Natural killer cell (primary cell): ENCODE measurements around the gene ACTA1. TPM values are rescaled to one million over a fixed set of nuclear protein-coding genes. Genes with fewer than 3 reads are reported as not detected.

ENCODE experiments used
- ATAC-seq, 3 donors: fragments of 150-1000 bp in 2 of 3; fragments of 200-7000 bp in 1 of 3; cut with Tn5 transposase; 1 replicate in 1 of 3; 2 replicates in 2 of 3; pipeline ENCODE4 v1.10.0; 2021; ENCODE audit warnings: mild to moderate bottlenecking in 2 of 3, moderate library complexity in 2 of 3
- DNase-seq, 2 donors: peaks; one replicate each; pipeline versions ENCODE4 v3.0.0 to v3.0.0-alpha.2; 2013 to 2021; ENCODE audit warnings: mixed read lengths in 1 of 2
- H3K27ac ChIP-seq: one replicate; pipeline ENCODE4 v1.5.1; 2013; ENCODE audit warnings: mild to moderate bottlenecking, low read length
- H3K27me3 ChIP-seq: one replicate; pipeline ENCODE4 v1.6.1; 2013; ENCODE audit warnings: low read length; ENCODE audit not compliant: control insufficient read depth, insufficient read depth
- H3K36me3 ChIP-seq: one replicate; pipeline ENCODE4 v1.6.1; 2013; ENCODE audit warnings: low read length; ENCODE audit not compliant: control insufficient read depth, insufficient read depth
- H3K4me1 ChIP-seq: one replicate; pipeline ENCODE4 v1.6.1; 2013; ENCODE audit warnings: low read length; ENCODE audit not compliant: control insufficient read depth, insufficient read depth
- H3K4me3 ChIP-seq: one replicate; pipeline ENCODE4 v1.5.1; 2013; ENCODE audit warnings: low read length
- H3K9me3 ChIP-seq: one replicate; pipeline ENCODE4 v1.6.1; 2013; ENCODE audit warnings: low read length; ENCODE audit not compliant: control insufficient read depth, insufficient read depth
- H3K27ac Mint-ChIP-seq, 2 donors: one replicate each; pipeline ENCODE4 v1.8.0; 2022; ENCODE audit warnings: mild to moderate bottlenecking in 2 of 2, mixed read lengths in 2 of 2, moderate library complexity in 1 of 2
- H3K27me3 Mint-ChIP-seq, 2 donors: one replicate each; pipeline ENCODE4 v1.8.0; 2022; ENCODE audit warnings: low read depth in 2 of 2, mixed read lengths in 2 of 2
- H3K36me3 Mint-ChIP-seq: one replicate; pipeline ENCODE4 v1.8.0; 2022; ENCODE audit warnings: mixed read lengths
- H3K4me1 Mint-ChIP-seq, 2 donors: one replicate each; pipeline ENCODE4 v1.8.0; 2022; ENCODE audit warnings: mixed read lengths in 2 of 2
- H3K4me3 Mint-ChIP-seq: one replicate; pipeline ENCODE4 v1.8.0; 2022; ENCODE audit warnings: mild to moderate bottlenecking, moderate library complexity, mixed read lengths
- H3K9me3 Mint-ChIP-seq, 2 donors: one replicate each; pipeline ENCODE4 v1.8.0; 2022; ENCODE audit warnings: mixed read lengths in 2 of 2
- CTCF ChIP-seq: fragments of 200-600 bp; IDR thresholded peaks from one replicate; pipeline ENCODE4 v1.8.0; 2022; ENCODE audit warnings: antibody characterized with exemption
- WGBS: methylation state at CpG from one replicate; pipeline ENCODE4 v1.1.7; 2013; ENCODE audit warnings: missing lambda C conversion rate; ENCODE audit not compliant: insufficient coverage; 5-methylcytosine and 5-hydroxymethylcytosine counted together
- intact Hi-C: fragments of 100-400 bp; cut with micrococcal nuclease; formaldehyde crosslinking; loops from one replicate; pipeline ENCODE4 v1.14.2; 2022
- total RNA-seq, 4 donors: library from RNA; stranded (reverse); fragments of 120-200 nt in 1 of 4; gene quantifications; one replicate each; pipeline versions ENCODE4 v1.2.3 to v1.2.4, GENCODE V29; 2013 to 2022

Gene ACTA1
- total RNA-seq, 3 donors from 2014 or later (not counting 1 experiment from before 2014, with no cell fraction given), result 0.25 to 0.40 TPM; not detected in 1

- peaks cover 60% of the 10 kb centered on the region for H3K36me3 ChIP-seq
- TF ChIP-seq CTCF, result no peak
- WGBS, result 23% methylated on average over 3 of the region's 3 CpGs
- DNase-seq (no peak), ATAC-seq (no peak)
- no peaks in the 10 kb centered on the region for H3K27me3 ChIP-seq
- no peaks in the 10 kb centered on the region for H3K27me3 Mint-ChIP-seq
- no peaks in the 10 kb centered on the region for H3K9me3 ChIP-seq
- intact Hi-C loops, result no loop called here
- H3K27ac Mint-ChIP-seq, result peak overlapping the region in 1 of 2 donors; percentile 44
- H3K4me1 ChIP-seq, result no peaks in the 10 kb centered on the region
- H3K4me3 ChIP-seq, result no peak overlapping the region
- no peak overlapping the region for H3K4me3 Mint-ChIP-seq
- H3K27ac ChIP-seq, result no peak overlapping the region
- peaks cover 5 to 10% of the 10 kb centered on the region in 2 donors for H3K4me1 Mint-ChIP-seq
- H3K36me3 Mint-ChIP-seq, result peaks cover 22% of the 10 kb centered on the region
- H3K9me3 Mint-ChIP-seq, result no peaks in the 10 kb centered on the region
Observed at GRCh38 chr1:229456016-229456415, 22.1 kb upstream of the ACTA1 start.

GRCh38 chr1:229454056-229454455, 20.2 kb upstream of the ACTA1 start:
- intact Hi-C loops, result no loop called here
- no peaks in the 10 kb centered on the region for H3K4me1 ChIP-seq
- Mint-ChIP-seq H3K9me3 (no peaks in the 10 kb centered on the region), H3K4me1 (peaks cover 5 to 10% of the 10 kb centered on the region in 2 donors), H3K27ac (no peak overlapping the region), H3K27me3 (no peaks in the 10 kb centered on the region), H3K36me3 (peaks cover 12% of the 10 kb centered on the region), H3K4me3 (no peak overlapping the region)
- no peaks in the 10 kb centered on the region for H3K9me3 ChIP-seq
- H3K27ac ChIP-seq, result no peak overlapping the region
- WGBS, result 94% methylated on average over 4 of the region's 4 CpGs
- TF ChIP-seq CTCF, result no peak
- DNase-seq (no peak), ATAC-seq (no peak)
- H3K36me3 ChIP-seq, result peaks cover 47% of the 10 kb centered on the region
- H3K27me3 ChIP-seq, result no peaks in the 10 kb centered on the region
- no peak overlapping the region for H3K4me3 ChIP-seq

- Mint-ChIP-seq H3K27ac (no peak overlapping the region), H3K4me3 (no peak overlapping the region), H3K9me3 (no peaks in the 10 kb centered on the region), H3K36me3 (peaks cover 10% of the 10 kb centered on the region), H3K4me1 (peaks cover 5 to 10% of the 10 kb centered on the region in 2 donors), H3K27me3 (no peaks in the 10 kb centered on the region)
- H3K36me3 ChIP-seq, result peaks cover 48% of the 10 kb centered on the region
- no peaks in the 10 kb centered on the region for H3K9me3 ChIP-seq
- no peak for ATAC-seq
- no peak overlapping the region for H3K27ac ChIP-seq
- intact Hi-C loops, result no loop called here
- WGBS, result 96% methylated on average over 4 of the region's 5 CpGs
- TF ChIP-seq CTCF, result no peak
- H3K27me3 ChIP-seq, result no peaks in the 10 kb centered on the region
- H3K4me1 ChIP-seq, result no peaks in the 10 kb centered on the region
- no peak overlapping the region for H3K4me3 ChIP-seq
- DNase-seq, result peak in 1 of 2 donors; percentile 20
Observed at GRCh38 chr1:229452956-229453801, 19.3 kb upstream of the ACTA1 start.
